H1 (cell line): ENCODE results near the gene OPA3. TPM values are rescaled to one million over a fixed set of nuclear protein-coding genes. Genes with fewer than 3 reads are reported as not detected.

ENCODE experiments used
- BRCA1 ChIP-seq: IDR thresholded peaks from 2 replicates; pipeline ENCODE4 v1.6.1; 2012; ENCODE audit warnings: low read depth, low read length, improper control_type of control experiment
- RAD21 ChIP-seq, 2 experiments: IDR thresholded peaks in 1 of 2; conservative IDR thresholded peaks in 1 of 2; 2 replicates each; pipeline ENCODE4 v1.6.1; 2011; ENCODE audit warnings: low read depth in 2 of 2, low read length in 2 of 2, improper control_type of control experiment in 1 of 2, inconsistent platforms in 1 of 2, mild to moderate bottlenecking in 1 of 2, moderate library complexity in 1 of 2
- SP2 ChIP-seq: IDR thresholded peaks from 2 replicates; pipeline ENCODE4 v1.6.1; 2012; ENCODE audit warnings: mild to moderate bottlenecking, low read length, inconsistent platforms
- polyA plus RNA-seq, 7 experiments: library from polyadenylated mRNA; depleted of rRNA in 3 of 7; stranded (reverse) in 5 of 7; unstranded in 2 of 7; fragments of >200 nt in 5 of 7; fragments of 200-250 nt in 2 of 7; gene quantifications; 1 replicate in 5 of 7; 2 replicates in 1 of 7; 4 replicates in 1 of 7; pipeline versions ENCODE4 v1.2.1 to v1.2.3, GENCODE V29; 2011 to 2013; ENCODE audit warnings: missing spikeins in 2 of 7, mixed read lengths in 2 of 7
- total RNA-seq: library from RNA; stranded (reverse); fragmentation: NEBNext Ultra II Directional; extraction: Animal tissue kit (Norgen Biotek cat#: 25700); gene quantifications from 2 replicates; pipeline ENCODE4 v1.2.1, GENCODE V29; 2021
- TF ChIP-seq, protein P1 (sequence below): IDR thresholded peaks from 2 replicates; pipeline ENCODE4 v1.6.1; 2012; ENCODE audit warnings: low read length, inconsistent platforms
- TF ChIP-seq, protein P2 (sequence below): IDR thresholded peaks from 2 replicates; pipeline ENCODE4 v1.6.1; 2012; ENCODE audit warnings: inconsistent platforms

The OPA3 gene
- total and polyA plus RNA-seq, 2 of the 8 experiments (the other 6 are each of a cell fraction or from before 2014, with no cell fraction given), result 12.5 to 14.5 TPM

DNA sequence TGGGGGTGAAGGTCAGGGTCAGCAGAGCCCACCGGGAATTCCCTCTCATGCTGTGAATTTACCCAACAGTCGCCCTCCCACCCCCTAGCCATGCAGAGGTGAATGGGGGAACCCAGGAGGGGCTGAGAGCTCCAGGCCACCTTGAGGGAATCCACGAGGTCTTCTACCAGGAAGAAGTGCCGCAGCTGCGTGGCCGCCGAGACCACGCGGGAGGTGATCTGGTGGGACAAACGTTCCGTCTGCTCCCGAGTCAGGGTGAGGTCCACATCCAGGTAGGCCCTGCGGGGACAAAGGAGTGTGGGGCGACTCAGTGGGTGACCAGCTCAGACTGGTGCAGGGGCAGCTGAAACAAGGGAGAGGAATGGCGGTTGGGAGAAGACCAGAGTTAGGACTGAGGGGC, 95.9 kb downstream of the OPA3 start (continued):
- TF ChIP-seq, protein P1, sequence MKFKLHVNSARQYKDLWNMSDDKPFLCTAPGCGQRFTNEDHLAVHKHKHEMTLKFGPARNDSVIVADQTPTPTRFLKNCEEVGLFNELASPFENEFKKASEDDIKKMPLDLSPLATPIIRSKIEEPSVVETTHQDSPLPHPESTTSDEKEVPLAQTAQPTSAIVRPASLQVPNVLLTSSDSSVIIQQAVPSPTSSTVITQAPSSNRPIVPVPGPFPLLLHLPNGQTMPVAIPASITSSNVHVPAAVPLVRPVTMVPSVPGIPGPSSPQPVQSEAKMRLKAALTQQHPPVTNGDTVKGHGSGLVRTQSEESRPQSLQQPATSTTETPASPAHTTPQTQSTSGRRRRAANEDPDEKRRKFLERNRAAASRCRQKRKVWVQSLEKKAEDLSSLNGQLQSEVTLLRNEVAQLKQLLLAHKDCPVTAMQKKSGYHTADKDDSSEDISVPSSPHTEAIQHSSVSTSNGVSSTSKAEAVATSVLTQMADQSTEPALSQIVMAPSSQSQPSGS, result no peak
- TF ChIP-seq, protein P2, sequence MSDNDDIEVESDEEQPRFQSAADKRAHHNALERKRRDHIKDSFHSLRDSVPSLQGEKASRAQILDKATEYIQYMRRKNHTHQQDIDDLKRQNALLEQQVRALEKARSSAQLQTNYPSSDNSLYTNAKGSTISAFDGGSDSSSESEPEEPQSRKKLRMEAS, result no peak
- TF ChIP-seq SP2 (no peak), BRCA1 (no peak), RAD21 (IDR thresholded peaks at IDR 0.05 in 1 of 2, conservative IDR thresholded peaks at IDR 0.05 in 1 of 2; ENCODE audit: low read depth in 2 of 2, low read length in 2 of 2) (no peak)
